Prostate gland (tissue), 2 donors: Measurements from ENCODE around the gene GLDC. TPM values are rescaled to one million over a fixed set of nuclear protein-coding genes. Genes with fewer than 3 reads are reported as not detected.

ENCODE experiments used
- DNase-seq: peaks from one replicate; pipeline ENCODE4 v3.0.0-alpha.2; 2019; ENCODE audit warnings: low spot score
- H3K27ac ChIP-seq, 2 donors: fragments of 200-600 bp; sonication (generic); 2 replicates each; pipeline ENCODE4 v1.5.1; 2017 to 2019
- H3K27me3 ChIP-seq: fragments of 200-600 bp; sonication (generic); replicated peaks from 2 replicates; pipeline ENCODE4 v1.5.1; 2019; ENCODE audit not compliant: insufficient read depth
- H3K36me3 ChIP-seq, 2 donors: fragments of 200-600 bp; sonication (generic); 1 replicate in 1 of 2; 2 replicates in 1 of 2; pipeline versions ENCODE4 v1.5.1 to v1.8.1; 2017 to 2019
- H3K4me1 ChIP-seq: fragments of 200-600 bp; sonication (generic); replicated peaks from 2 replicates; pipeline ENCODE4 v1.5.1; 2019
- H3K4me3 ChIP-seq, 2 donors: fragments of 200-600 bp; sonication (generic); 2 replicates each; pipeline ENCODE4 v1.5.1; 2017 to 2019
- H3K9me3 ChIP-seq: fragments of 200-600 bp; sonication (generic); 2 replicates; pipeline ENCODE4 v1.5.1; 2017
- POLR2A ChIP-seq: fragments of 450-650 bp; IDR thresholded peaks from one replicate; pipeline ENCODE4 v1.6.1; 2016; ENCODE audit warnings: antibody characterized with exemption, mild to moderate bottlenecking
- POLR2AphosphoS5 ChIP-seq: sonication (generic); formaldehyde crosslinking; IDR thresholded peaks from one replicate; pipeline ENCODE4 v1.6.1; 2017; ENCODE audit warnings: antibody characterized with exemption
- WGBS: methylation state at CpG from one replicate; pipeline ENCODE4 v1.1.5; 2018; 5-methylcytosine and 5-hydroxymethylcytosine counted together
- intact Hi-C: fragments of 100-400 bp; cut with DNase I; formaldehyde crosslinking; loops from one replicate; pipeline ENCODE4 v1.14.2; 2022
- total RNA-seq, 2 donors: library from RNA; depleted of rRNA; stranded (reverse); fragments of >200 nt; gene quantifications; one replicate each; pipeline ENCODE4 v1.1.0, GENCODE V29; 2016
- TF ChIP-seq, protein P1 (sequence below), 4 experiments: fragments of 200-600 bp in 2 of 4; fragments of 450-650 bp in 2 of 4; sonication (generic) in 2 of 4; IDR thresholded peaks; 1 replicate in 3 of 4; 2 replicates in 1 of 4; pipeline ENCODE4 v1.5.1; 2016 to 2019; ENCODE audit warnings: antibody characterized with exemption in 4 of 4, mild to moderate bottlenecking in 2 of 4, moderate library complexity in 2 of 4

Gene GLDC
- total RNA-seq, 2 donors from 2014 or later = 2.7 to 4.0 TPM

DNA sequence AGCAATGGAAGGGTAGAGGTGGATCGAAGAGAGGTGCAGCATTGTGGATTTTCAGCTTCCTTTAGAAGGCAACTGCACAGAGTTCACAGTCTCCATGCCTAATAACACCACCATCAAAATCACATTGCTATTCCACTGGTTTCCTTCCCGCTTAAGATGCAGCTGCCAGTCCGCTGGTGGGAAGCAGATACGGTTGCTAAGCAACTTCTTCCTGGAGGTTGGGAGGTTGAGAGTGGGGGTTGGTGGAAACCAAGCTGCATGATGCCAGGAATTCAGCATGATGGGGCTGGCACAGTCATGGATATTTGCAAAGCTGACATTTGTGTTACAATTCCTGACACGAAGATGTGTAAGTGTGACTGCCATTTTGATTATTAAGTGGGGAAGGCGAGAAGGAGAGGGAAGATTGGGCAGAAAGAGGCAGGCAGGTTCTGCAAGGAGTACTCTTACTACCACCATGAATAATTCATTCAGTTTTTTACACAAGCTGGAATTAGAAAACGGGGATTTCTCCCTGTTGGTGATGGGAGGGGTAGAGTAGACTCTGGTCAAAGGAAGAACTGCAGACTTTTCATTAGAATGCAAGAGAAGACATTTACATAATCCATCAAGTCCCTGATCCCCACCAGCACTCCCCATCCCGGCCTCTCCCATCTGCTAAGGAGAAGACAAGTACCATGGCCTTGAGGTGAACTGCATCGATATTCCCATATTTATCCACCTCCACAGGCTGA lies 87.5 kb downstream of the GLDC start:
- intact Hi-C loops = loop anchor here (10.0 kb wide), 1 partner anchor 57 kb away; no protein-coding TSS in a partner anchor

GRCh38 chr9:6553866-6554265 lies 91.7 kb downstream of the GLDC start:
- DNase-seq = no peak
- Histone ChIP-seq H3K27me3 (no peaks in the 10 kb centered on the region), H3K4me3 (no peak overlapping the region), H3K4me1 (no peaks in the 10 kb centered on the region), H3K36me3 (no peaks in the 10 kb centered on the region), H3K9me3 (no peaks in the 10 kb centered on the region), H3K27ac (no peak overlapping the region)
- intact Hi-C loops = loop anchor here (10.0 kb wide), 1 partner anchor 61 kb away; no protein-coding TSS in a partner anchor
- WGBS = 90% methylated on average over 1 of the region's 1 CpG
- TF ChIP-seq POLR2AphosphoS5 = no peak

More for the DNA sequence above, 87.5 kb downstream of the GLDC start:
- H3K36me3 ChIP-seq = no peaks in the 10 kb centered on the region
- H3K4me3 ChIP-seq = no peak overlapping the region
- 84% methylated on average over 9 of the region's 9 CpGs for WGBS
- no peak for DNase-seq
- no peak for TF ChIP-seq POLR2A
- TF ChIP-seq, protein P1, sequence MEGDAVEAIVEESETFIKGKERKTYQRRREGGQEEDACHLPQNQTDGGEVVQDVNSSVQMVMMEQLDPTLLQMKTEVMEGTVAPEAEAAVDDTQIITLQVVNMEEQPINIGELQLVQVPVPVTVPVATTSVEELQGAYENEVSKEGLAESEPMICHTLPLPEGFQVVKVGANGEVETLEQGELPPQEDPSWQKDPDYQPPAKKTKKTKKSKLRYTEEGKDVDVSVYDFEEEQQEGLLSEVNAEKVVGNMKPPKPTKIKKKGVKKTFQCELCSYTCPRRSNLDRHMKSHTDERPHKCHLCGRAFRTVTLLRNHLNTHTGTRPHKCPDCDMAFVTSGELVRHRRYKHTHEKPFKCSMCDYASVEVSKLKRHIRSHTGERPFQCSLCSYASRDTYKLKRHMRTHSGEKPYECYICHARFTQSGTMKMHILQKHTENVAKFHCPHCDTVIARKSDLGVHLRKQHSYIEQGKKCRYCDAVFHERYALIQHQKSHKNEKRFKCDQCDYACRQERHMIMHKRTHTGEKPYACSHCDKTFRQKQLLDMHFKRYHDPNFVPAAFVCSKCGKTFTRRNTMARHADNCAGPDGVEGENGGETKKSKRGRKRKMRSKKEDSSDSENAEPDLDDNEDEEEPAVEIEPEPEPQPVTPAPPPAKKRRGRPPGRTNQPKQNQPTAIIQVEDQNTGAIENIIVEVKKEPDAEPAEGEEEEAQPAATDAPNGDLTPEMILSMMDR (IDR thresholded peaks at IDR 0.05) = no peak
- no peak for TF ChIP-seq POLR2AphosphoS5
- H3K4me1 ChIP-seq = no peaks in the 10 kb centered on the region
- no peaks in the 10 kb centered on the region for H3K27me3 ChIP-seq
- no peak overlapping the region for H3K27ac ChIP-seq
- H3K9me3 ChIP-seq = no peaks in the 10 kb centered on the region

DNA sequence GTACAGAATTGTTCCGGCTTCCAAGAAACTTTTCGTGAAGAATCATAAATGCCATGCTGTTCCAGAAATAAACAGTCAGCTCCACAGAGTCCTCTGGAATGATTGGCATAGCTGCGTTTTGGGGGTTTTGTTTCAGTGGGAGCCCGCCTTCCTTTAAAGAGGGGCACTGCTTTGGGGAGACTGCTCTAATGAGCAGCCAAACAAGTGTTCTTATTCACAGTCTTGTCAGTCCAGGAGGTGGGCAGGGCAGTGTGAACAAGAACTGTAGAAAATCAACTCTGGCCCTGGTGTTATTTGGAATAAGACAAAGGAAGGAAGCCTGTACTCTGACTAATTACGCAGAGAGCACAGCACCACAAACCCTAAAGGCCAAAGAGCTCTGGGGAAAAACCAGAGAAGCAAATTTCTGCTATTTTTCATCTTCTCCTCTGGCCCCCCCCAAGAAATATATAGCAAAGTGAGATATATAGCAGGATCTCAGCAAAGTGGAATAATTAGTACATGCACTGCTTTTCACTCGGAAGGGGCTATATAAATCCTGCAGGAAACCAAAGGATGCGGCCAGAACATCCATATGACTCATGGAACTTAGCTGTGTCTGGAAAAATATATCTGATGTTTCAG lies 92.9 kb downstream of the GLDC start:
- TF ChIP-seq POLR2AphosphoS5 (no peak), POLR2A (no peak)
- TF ChIP-seq, protein P1 (IDR thresholded peaks at IDR 0.05) = no peak
- H3K9me3 ChIP-seq = no peaks in the 10 kb centered on the region
- H3K4me1 ChIP-seq = no peaks in the 10 kb centered on the region
- no peaks in the 10 kb centered on the region for H3K36me3 ChIP-seq
- H3K27me3 ChIP-seq = no peaks in the 10 kb centered on the region
- DNase-seq = no peak
- 57% methylated on average over 7 of the region's 7 CpGs for WGBS
- no peak overlapping the region for H3K4me3 ChIP-seq
- no peak overlapping the region for H3K27ac ChIP-seq
- intact Hi-C loops = loop anchor here (10.0 kb wide), 1 partner anchor 62 kb away; no protein-coding TSS in a partner anchor

DNA sequence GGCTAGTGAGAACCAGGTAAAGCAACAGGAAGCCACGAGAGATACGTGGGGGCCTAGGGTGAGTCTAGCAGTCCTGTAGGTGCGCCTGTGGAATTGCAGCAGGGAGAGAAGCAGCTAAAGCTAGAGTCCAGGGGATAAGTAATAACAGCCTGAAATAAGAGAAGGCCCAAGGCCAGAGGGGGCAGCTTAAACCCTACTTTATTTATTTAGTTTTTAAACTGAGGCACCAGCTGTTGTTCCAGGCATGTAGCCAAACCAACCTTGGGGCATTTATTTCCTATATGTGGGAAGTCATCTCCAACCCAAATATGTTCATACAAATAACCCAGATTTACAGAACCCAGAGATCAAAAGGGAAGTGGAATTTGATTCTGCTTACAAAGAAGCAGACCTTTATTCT lies 93.5 kb downstream of the GLDC start:
- no peaks in the 10 kb centered on the region for H3K36me3 ChIP-seq
- intact Hi-C loops = loop anchor here (10.0 kb wide), 1 partner anchor 63 kb away; no protein-coding TSS in a partner anchor
- H3K4me3 ChIP-seq = no peak overlapping the region
- 73% methylated on average over 3 of the region's 3 CpGs for WGBS
- no peaks in the 10 kb centered on the region for H3K27me3 ChIP-seq
- TF ChIP-seq POLR2A = no peak
- TF ChIP-seq POLR2AphosphoS5 = no peak
- TF ChIP-seq, protein P1 (IDR thresholded peaks at IDR 0.05) = no peak
- H3K9me3 ChIP-seq = no peaks in the 10 kb centered on the region
- no peak for DNase-seq
- H3K4me1 ChIP-seq = no peaks in the 10 kb centered on the region
- no peak overlapping the region for H3K27ac ChIP-seq

- TF ChIP-seq POLR2A = no peak
- TF ChIP-seq, protein P1 (IDR thresholded peaks at IDR 0.05) = no peak
- 56% methylated on average over 2 of the region's 2 CpGs for WGBS
- no peak for DNase-seq
- H3K27me3 ChIP-seq = no peaks in the 10 kb centered on the region
- intact Hi-C loops = loop anchor here (10.0 kb wide), 1 partner anchor 64 kb away; no protein-coding TSS in a partner anchor
- no peaks in the 10 kb centered on the region for H3K36me3 ChIP-seq
- H3K9me3 ChIP-seq = no peaks in the 10 kb centered on the region
- H3K4me3 ChIP-seq = no peak overlapping the region
- H3K4me1 ChIP-seq = no peaks in the 10 kb centered on the region
- no peak overlapping the region for H3K27ac ChIP-seq
Observed at GRCh38 chr9:6551136-6551535, 94.4 kb downstream of the GLDC start.
